Effector CD8-positive, alpha-beta T cell (primary cell): Measurements from ENCODE around the gene RAI1.
"Not testable (repeated sequence)": the region's sequence is repeated elsewhere in the genome, so short reads cannot be mapped to it uniquely, and the experiment has no call there.

ENCODE experiments used
- DNase-seq: peaks from one replicate; lab custom pipeline; 2025; lab: John Stamatoyannopoulos, UW

Gene RAI1

DNA sequence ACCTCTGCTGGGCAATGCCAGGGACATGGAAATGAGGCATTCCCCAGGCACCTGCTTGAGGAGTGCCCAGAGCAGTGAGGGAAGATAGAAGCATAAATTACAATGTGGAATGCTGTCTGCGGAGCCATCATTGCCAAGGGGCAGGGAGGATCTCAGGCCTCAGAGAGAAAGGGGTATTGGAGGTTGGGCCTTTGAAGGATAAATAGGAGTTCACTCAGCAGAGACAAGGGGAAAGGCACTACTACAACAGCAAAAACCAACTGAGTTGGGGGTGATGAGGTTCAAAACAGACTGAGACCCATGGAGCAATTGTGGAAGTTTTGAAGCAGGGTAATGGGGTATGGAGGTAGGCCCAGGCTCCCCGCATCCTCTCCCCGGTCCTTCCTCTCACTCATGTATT, 122.7 kb downstream of the RAI1 start:
- no peak for DNase-seq

DNA sequence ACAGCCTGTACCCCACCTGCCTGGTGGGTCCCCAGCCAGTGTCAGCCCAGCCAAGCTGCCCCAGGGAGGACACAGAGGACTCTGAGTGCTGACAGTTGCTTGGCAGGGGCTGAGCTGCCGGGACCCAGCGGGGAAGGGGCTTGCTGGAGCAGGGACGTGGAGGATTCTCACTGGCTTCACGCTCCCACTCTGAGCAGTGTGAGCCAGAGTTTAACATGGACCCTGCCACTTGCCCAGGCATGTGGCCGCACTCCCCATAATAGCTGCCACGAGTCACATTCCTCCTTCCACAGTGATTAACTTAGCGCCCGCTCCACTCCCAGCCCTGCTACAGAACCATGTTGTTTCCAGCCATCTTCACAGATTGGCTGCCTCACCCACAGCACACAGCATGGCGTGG, 124.3 kb downstream of the RAI1 start:
- no peak for DNase-seq

- no peak for DNase-seq
Observed at GRCh38 chr17:17806035-17806434, 124.8 kb downstream of the RAI1 start.

- DNase-seq, result no peak
Observed at GRCh38 chr17:17806611-17807274, 125.5 kb downstream of the RAI1 start.

- DNase-seq, result no peak
Observed at GRCh38 chr17:17807440-17807839, 126.2 kb downstream of the RAI1 start.

- not testable (repeated sequence) for DNase-seq
Observed at GRCh38 chr17:17808200-17808599, 126.9 kb downstream of the RAI1 start.

DNA sequence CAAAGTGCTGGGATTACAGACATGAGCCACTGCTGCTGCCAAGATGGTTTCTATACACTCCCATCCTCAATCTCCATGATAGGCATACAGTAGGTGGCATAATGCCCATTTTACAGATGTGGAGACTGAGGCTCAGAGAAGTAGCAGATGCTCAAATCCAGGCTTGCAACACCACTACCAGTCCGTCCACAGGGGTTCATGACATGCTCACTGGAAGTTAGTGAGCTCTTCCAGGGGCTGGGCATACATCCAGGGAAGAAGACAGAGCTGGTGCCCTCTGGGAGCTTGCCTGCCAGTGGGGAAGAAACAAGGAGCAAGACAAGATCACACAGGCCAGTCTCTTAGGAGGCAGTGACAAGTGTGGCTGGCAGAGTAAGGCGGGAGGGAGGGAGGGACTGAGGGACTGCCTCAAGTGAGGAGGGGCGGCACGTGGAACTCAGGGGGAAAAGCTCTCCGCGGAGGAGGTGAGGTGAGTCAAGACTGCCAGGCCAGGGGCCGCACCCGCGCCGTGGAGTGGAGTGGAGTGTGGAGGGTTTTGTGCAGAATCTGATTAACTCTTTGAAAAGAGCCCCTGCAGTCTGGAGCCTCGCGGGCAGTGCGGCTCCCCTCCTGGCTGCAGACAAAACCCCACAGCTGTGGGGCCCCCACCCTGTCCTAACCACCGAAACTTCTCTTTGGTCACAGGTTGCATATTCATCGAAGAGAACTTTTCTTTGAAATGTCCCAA, 127.6 kb downstream of the RAI1 start:
- no peak for DNase-seq

GRCh38 chr17:17809531-17810083, 128.3 kb downstream of the RAI1 start:
- no peak for DNase-seq

GRCh38 chr17:17810084-17810894, 129.0 kb downstream of the RAI1 start:
- DNase-seq, result no peak

DNA sequence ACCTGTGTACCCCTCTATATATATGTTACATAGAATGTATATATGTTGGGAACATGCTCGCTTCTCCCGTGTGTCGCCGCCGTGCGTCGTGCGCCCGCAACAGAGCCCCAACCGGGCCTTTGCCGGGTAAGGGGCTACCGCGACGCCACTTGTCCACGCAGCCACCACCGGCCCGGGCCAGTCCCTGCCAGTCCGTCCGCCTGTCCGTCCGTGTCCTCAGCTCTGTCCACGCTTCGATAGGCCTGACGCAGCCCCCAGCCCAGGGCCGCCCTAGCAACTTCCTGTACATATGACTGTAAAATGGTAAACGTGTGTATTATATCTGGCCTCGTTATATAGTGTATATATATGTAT, 129.6 kb downstream of the RAI1 start:
- no peak for DNase-seq

- no peak for DNase-seq
Observed at GRCh38 chr17:17811381-17812210, 130.3 kb downstream of the RAI1 start.

DNA sequence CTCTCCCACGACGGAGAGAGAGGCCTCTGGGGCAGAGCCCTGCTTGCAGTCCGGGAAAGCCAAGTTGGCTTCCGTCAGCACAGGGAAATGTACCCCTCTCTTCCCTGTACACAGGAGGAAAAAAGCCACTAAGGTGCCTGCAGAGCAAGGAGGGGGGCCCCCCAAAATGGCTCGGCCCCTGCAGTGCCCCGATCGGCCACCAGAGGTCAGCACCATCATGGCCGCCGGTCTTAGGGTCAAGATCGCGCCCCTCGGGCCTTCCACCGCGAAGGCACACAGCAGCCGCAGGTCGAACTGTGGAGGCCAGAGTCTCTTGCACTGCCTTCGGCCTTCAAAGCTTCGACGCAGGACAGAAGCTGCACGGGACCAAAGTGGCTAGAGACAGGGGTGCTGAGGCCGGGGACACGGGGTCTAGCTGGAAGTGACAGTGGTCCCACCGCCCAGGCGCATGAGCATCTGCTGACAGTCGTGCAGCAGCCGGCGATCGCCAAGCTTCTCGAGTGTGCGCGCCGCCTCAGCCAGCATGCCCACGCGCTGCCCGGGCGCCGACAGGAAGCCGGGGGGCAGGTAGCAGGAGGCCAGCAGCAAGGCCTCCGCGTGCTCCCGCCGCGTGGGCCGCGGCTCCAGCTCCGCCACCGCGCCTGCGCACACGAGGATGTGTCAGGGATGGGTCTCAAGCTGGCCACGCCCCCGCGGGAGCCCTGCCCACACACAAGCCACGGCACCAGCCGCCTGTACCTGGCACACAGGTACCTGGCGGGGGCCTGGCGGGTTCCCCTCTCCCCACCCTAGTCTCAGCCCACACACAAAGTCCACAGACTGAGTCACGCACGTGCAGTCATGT, 131.2 kb downstream of the RAI1 start:
- DNase-seq, result peak; percentile 68

- DNase-seq, result no peak
Observed at GRCh38 chr17:17813055-17813724, 131.9 kb downstream of the RAI1 start.

- no peak for DNase-seq
Observed at GRCh38 chr17:17813725-17814095, 132.5 kb downstream of the RAI1 start.

GRCh38 chr17:17814162-17815061, 133.2 kb downstream of the RAI1 start:
- DNase-seq, result no peak

GRCh38 chr17:17815062-17815406, 133.8 kb downstream of the RAI1 start:
- no peak for DNase-seq

DNA sequence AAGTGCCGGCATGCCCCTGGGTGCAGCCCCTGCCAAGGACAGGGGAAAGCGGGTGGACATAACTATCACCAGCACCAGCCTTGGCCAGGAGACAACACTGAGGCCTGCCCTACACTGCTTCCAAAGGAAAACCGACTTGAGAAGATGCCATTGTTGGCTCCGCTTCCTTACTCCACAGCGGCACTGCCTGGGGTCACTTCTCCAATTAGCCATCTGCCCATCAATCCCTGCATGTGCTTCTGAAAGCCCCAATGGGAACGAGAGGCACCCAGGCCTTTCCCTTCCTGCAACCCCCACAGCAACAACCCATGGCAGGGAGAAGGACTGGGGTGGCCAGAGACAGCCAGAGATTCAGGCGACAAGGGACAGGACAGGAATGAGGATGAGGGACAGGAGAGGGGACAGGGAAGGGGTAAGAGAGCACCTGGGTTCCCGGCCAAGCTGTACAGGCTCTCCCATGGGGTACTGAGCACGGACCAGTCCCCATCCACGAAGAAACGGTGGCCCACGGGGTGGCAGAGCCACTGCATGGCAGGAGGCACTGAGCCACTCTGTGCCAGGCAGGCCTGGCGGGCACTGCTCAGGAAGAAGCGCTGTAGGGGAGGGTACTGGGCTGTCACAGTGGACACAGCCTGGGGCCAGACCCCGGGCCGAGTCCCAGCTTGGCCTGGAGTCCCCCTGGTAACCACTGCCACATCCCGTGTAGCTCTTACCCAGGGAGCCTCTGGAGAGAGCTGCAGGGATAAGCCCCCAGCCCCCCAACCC, 134.4 kb downstream of the RAI1 start:
- no peak for DNase-seq

DNA sequence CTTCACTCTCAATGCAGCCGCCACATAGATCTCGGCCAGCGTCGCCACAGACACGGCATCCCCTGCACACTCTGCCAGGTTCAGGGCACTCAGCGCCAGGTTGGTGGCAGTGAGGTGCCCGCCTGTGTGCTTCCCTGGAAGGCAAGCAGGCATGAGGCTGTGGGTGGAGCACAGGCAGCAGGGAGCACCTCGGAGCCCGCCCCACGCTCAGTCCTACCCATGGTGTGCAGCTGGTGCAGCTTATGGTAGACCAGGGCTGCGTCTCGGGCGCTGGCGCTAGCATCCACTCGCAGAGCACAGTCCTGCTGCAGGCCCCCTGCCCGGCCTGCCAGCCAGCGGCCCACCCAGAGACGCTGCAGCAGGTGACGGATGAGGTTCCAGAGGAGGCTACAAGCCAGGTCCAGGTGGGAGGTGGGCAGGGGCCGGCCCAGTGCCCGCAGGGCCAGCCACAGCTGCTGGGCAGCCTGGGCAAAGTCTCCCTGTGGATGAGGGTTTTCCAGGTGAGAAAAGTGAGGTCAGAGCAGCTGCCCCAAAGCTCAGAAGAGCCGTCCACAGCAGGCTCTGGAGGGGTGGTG, 135.1 kb downstream of the RAI1 start:
- no peak for DNase-seq
